IPS-NIHi7 (cell line): ENCODE results near the gene BNIP5.
"Not testable (repeated sequence)": the region's sequence is repeated elsewhere in the genome, so short reads cannot be mapped to it uniquely, and the experiment has no call there.

Experiments used
- DNase-seq: peaks from one replicate; pipeline ENCODE4 v3.0.0; 2012; ENCODE audit warnings: mixed read lengths; ENCODE audit errors: extremely low spot score

Gene BNIP5

GRCh38 chr6:36367743-36368142 lies 31.1 kb upstream of the BNIP5 start:
- DNase-seq: no peak

DNA sequence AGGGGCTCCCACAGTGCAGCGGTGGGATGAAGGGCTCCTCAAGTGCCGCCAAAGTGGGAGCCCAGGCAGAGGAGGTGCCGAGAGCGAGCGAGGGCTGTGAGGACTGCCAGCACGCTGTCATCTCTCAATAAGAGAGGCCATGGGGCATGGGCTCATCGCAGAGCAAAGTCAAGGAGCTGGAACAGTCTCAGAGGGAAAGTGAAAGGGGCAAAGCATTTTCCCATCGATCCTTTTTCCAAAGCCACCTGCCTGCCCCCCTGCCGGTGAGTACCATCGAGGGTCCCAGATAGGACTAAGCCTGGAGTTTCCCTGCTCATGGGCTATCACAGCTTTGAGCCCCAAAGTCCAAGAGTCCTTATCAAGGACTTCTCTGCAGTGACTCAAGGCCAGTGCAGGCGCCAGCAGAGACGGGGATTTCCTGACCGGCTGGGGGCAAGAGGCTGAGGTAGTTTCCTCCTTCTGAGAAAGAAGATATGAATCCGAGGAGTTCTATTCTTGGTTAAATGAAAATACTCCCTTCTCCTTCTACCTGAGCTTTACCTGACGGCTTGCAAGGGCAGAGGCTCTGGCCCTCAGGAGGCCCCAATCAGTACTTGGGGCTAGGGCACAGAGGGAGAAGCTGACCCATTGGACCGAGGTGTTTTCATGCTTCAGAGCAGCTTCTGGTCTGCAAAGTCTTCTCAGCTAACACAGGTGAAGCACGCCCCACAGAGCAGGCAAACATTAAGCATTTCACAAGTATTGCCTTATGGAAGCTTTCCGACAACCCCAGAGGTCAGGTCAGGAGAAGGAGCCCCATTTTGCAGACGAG lies 28.2 kb upstream of the BNIP5 start:
- no peak for DNase-seq

- not testable (repeated sequence) for DNase-seq
Measured at GRCh38 chr6:36364061-36364635, 27.5 kb upstream of the BNIP5 start.

- not testable (repeated sequence) for DNase-seq
Measured at GRCh38 chr6:36363371-36363752, 26.7 kb upstream of the BNIP5 start.

- DNase-seq: no peak
Measured at GRCh38 chr6:36362551-36363370, 26.1 kb upstream of the BNIP5 start.

DNA sequence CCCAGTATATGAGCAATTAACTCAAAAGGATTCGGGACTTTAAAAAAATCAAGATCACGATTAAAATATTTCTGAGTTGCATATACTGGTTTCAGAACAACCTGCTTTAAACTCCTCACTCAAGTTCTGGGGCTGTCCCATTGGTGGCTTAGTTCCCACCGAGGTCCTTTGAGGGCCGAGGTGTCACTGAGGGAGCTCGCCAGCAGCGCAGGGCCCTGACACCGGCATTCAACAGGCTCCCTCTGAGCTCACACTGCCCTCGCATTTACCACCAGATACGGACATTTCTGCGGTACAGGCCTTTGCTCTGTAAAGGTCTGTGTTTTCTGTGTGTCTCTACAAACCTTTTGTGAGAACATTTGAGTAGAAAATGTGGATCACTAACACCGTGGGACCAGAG lies 24.4 kb upstream of the BNIP5 start:
- DNase-seq: no peak

GRCh38 chr6:36360241-36361054 lies 23.8 kb upstream of the BNIP5 start:
- DNase-seq: peak; percentile 86

GRCh38 chr6:36358226-36358915 lies 21.7 kb upstream of the BNIP5 start:
- DNase-seq: no peak

- DNase-seq: no peak
Measured at GRCh38 chr6:36357872-36358225, 21.2 kb upstream of the BNIP5 start.

- no peak for DNase-seq
Measured at GRCh38 chr6:36355819-36356218, 19.1 kb upstream of the BNIP5 start.

DNA sequence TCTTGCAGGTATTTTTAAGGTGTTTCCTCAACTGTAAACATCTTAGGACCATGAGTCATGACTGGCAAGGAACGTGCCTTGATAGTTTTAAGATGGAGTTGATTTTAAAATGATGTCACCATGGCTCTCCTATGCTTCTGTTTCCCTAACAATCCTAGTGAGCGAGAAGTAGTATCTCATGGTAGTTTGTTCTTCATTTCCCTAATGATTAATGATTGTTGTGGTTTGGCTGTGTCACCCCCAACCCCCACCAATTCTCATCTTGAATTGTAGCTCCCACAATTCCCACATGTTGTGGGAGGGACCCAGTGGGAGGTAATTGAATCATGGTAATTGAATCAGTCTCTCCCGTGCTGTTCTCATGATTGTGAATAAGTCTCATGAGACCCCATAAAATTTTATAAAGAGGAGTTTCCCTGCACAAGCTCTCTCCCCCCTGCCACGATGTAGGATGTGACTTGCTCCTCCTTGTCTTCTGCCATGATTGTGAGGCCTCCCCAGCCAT lies 16.8 kb upstream of the BNIP5 start:
- no peak for DNase-seq

GRCh38 chr6:36352477-36353157 lies 15.9 kb upstream of the BNIP5 start:
- DNase-seq: no peak

- no peak for DNase-seq
Measured at GRCh38 chr6:36350681-36351571, 14.2 kb upstream of the BNIP5 start.

DNA sequence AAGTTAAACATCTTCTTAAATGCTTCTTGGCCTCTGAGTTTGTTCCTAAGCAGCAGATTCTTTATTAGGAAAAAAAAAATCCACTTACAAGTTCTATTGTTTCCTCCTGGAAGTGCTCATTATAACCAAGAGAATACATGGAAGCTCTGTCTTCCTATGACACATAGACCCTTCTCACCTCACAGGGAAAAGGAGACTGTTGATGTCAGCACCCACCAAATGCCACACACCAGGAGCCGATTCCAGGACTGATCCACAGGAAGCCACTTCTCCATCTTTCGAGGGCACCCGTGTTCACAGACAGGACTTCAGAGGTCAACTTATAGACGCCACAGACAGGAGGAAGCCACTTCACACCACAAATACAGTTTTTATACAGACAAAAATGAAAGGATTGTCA lies 13.4 kb upstream of the BNIP5 start:
- no peak for DNase-seq

DNA sequence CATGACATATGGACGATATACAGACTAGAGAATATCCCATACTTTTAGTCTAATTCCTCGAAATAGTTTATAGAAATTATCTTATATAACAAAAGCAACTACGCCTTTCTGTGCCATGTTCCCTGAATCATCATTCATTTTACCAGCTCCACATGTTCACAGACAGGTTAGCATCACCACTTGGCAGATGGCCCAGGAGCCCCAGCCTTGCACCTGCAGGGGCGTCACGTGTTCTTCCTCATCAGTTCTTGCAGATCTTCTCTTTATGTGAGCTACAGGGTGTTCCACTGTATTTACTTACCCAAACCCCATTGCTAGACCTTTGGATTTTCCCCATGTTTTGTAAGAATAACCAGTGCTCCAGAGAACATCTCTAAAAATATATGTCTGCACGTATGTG lies 12.6 kb upstream of the BNIP5 start:
- DNase-seq: no peak

- DNase-seq: no peak
Measured at GRCh38 chr6:36347621-36348020, 10.9 kb upstream of the BNIP5 start.

DNA sequence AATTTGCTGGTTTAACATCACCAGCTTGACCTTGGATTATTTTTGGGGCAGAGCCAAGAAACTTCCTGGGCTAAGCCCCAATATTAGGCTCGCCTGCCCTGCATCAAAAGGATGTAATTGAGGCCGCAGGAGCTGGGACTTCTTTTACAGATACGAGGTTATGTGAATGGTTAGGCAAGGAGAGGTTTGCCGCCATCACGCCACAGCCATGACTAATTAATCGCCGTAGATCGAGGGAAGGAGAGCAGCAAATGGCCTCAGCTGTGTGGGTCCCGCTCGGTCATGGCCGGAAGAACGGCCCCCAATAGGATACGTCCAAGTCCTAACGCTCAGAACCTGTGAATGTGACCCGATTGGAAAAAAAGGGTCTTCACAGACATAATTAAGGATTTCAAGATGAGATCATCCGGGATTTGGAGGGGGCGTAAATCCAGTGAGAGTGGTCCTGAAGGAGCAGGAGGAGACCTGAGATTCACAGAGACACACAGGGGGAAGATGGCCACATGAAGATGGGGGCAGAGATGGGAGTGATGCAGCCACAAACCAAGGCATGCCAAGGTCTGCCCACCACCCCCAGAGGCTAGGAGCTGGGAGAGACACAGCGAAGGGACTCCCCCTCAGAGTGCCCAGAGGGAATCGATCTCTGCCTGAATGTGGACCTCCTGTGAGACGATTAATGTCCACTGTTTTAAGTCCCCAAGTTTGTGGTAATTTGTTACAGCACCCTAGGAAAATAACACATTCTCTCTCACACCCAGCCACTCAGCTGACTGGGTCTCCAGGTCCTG lies 10.0 kb upstream of the BNIP5 start:
- no peak for DNase-seq

DNA sequence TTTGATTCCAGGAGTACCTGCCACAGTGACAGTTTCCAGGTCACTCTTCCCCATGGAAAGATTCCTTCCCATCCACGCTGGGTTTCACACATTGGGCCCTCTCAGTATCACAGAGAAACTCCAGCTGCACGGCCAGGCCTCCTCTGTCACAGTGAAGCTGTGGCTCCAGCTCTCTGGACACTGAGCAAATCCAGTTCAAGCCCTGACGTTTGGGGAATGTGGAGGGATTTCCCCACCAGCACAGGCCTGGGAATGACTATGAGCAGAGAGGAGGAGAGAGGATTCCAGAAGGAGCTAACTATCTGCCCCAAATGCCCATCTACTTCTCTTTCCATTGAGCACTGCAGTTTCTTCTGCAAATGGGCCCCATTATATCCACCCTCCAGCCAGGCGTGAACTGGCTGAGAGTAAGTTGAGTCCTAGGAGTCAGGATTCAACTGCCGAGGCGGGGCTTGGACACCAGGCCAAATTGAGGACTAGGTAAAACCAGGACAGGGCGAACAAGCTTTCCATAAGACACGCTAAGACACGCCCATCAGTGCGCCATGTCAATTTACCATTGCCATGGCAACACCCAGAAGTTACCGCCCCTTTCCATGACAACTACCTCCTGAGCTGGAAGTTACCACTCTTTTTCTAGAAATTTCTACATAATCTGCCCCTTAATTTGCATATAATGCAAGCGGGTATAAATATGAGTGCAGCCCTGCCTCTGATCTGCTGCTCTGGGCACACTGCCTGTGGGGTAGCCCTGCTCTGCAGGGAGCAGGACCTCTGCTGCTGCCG lies 9.2 kb upstream of the BNIP5 start:
- no peak for DNase-seq
